DOHH2 (cell line): Measurements from ENCODE around the gene SLC5A6.

Experiments
- H3F3A ChIP-seq: fragments of 200-600 bp; sonication (generic), shearing (Covaris generic); 2 replicates; pipeline ENCODE4 v1.6.0; 2016; ENCODE audit warnings: antibody characterized with exemption, mild to moderate bottlenecking; ENCODE audit not compliant: control insufficient read depth, insufficient read depth
- H3K27ac ChIP-seq: fragments of 200-600 bp; sonication (generic); 2 replicates; pipeline ENCODE4 v1.5.1; 2014; ENCODE audit warnings: low read depth, mild to moderate bottlenecking, low read length, moderate library complexity
- H3K27me3 ChIP-seq: fragments of 200-600 bp; sonication (generic); 2 replicates; pipeline ENCODE4 v1.6.1; 2014; ENCODE audit warnings: mild to moderate bottlenecking, low read length, mixed read lengths; ENCODE audit not compliant: control insufficient read depth
- H3K36me3 ChIP-seq: fragments of 200-600 bp; sonication (generic); 2 replicates; pipeline ENCODE4 v1.6.1; 2014; ENCODE audit warnings: mild to moderate bottlenecking, low read length, moderate library complexity, mixed read lengths; ENCODE audit not compliant: control insufficient read depth
- H3K4me1 ChIP-seq: fragments of 200-600 bp; sonication (generic); 2 replicates; pipeline ENCODE4 v1.6.1; 2014; ENCODE audit warnings: mild to moderate bottlenecking, low read length, mixed read lengths; ENCODE audit not compliant: control insufficient read depth
- H3K4me2 ChIP-seq: fragments of 200-600 bp; sonication (generic); 2 replicates; pipeline ENCODE4 v1.6.0; 2014; ENCODE audit warnings: mild to moderate bottlenecking, low read length, moderate library complexity
- H3K4me3 ChIP-seq: fragments of 200-600 bp; sonication (generic); 2 replicates; pipeline ENCODE4 v1.5.1; 2014; ENCODE audit warnings: mild to moderate bottlenecking, low read length, mixed read lengths
- H3K79me2 ChIP-seq: fragments of 200-600 bp; sonication (generic); 2 replicates; pipeline ENCODE4 v1.6.1; 2014; ENCODE audit warnings: mild to moderate bottlenecking, low read length, mixed read lengths; ENCODE audit not compliant: control insufficient read depth
- H3K9me2 ChIP-seq: fragments of 200-600 bp; sonication (generic); replicated peaks from 2 replicates; pipeline ENCODE4 v1.6.1; 2014; ENCODE audit warnings: mild to moderate bottlenecking, low read length, mixed read lengths; ENCODE audit not compliant: control insufficient read depth
- H3K9me3 ChIP-seq: fragments of 200-600 bp; sonication (generic); 2 replicates; pipeline ENCODE4 v1.6.1; 2014; ENCODE audit warnings: antibody characterized with exemption, low read length, mixed read lengths; ENCODE audit not compliant: control insufficient read depth, insufficient read depth
- H4K20me1 ChIP-seq: fragments of 200-600 bp; sonication (generic); 2 replicates; pipeline ENCODE4 v1.6.0; 2014; ENCODE audit warnings: low read depth, mild to moderate bottlenecking, antibody characterized with exemption, low read length, moderate library complexity; ENCODE audit not compliant: control insufficient read depth, insufficient read depth
- CTCF ChIP-seq: fragments of 200-600 bp; sonication (generic); IDR thresholded peaks from one replicate; pipeline ENCODE4 v1.5.1; 2014; ENCODE audit warnings: antibody characterized with exemption, mild to moderate bottlenecking, low read depth, low read length; ENCODE audit not compliant: poor library complexity, severe bottlenecking
- EZH2phosphoT487 ChIP-seq: fragments of 200-600 bp; sonication (generic); IDR thresholded peaks from 2 replicates; pipeline ENCODE4 v1.6.1; 2017; ENCODE audit warnings: borderline replicate concordance, mild to moderate bottlenecking, antibody characterized with exemption, low read length, moderate library complexity, mixed read lengths

Gene SLC5A6

GRCh38 chr2:27245116-27245515, 33.0 kb upstream of the SLC5A6 start:
- H3K79me2 ChIP-seq, result no peaks in the 10 kb centered on the region
- H4K20me1 ChIP-seq, result no peaks in the 10 kb centered on the region
- no peak overlapping the region for H3K27ac ChIP-seq
- H3K36me3 ChIP-seq, result peaks cover 42% of the 10 kb centered on the region
- H3K27me3 ChIP-seq, result no peaks in the 10 kb centered on the region
- TF ChIP-seq EZH2phosphoT487, result no peak
- TF ChIP-seq CTCF, result no peak
- H3K4me1 ChIP-seq, result peaks cover 12% of the 10 kb centered on the region
- H3K4me2 ChIP-seq, result no peak overlapping the region
- H3K9me3 ChIP-seq, result no peaks in the 10 kb centered on the region
- no peaks in the 10 kb centered on the region for H3K9me2 ChIP-seq
- H3K4me3 ChIP-seq, result no peak overlapping the region
- H3F3A ChIP-seq, result peaks cover 3% of the 10 kb centered on the region; the same call in 1 of the 2 replicates

- Histone ChIP-seq H3K27ac (no peak overlapping the region), H3K36me3 (peaks cover 55% of the 10 kb centered on the region), H3K4me3 (no peak overlapping the region), H3K79me2 (no peaks in the 10 kb centered on the region), H3K27me3 (no peaks in the 10 kb centered on the region), H3K9me2 (no peaks in the 10 kb centered on the region), H3K4me1 (no peaks in the 10 kb centered on the region), H3K9me3 (no peaks in the 10 kb centered on the region), H4K20me1 (no peaks in the 10 kb centered on the region), H3K4me2 (no peak overlapping the region), H3F3A (peaks cover 3% of the 10 kb centered on the region; the same call in 1 of the 2 replicates)
- TF ChIP-seq EZH2phosphoT487 (no peak), CTCF (no peak)
Measured at GRCh38 chr2:27243391-27244130, 31.5 kb upstream of the SLC5A6 start.

- Histone ChIP-seq H3K9me2 (no peaks in the 10 kb centered on the region), H3K9me3 (no peaks in the 10 kb centered on the region), H4K20me1 (no peaks in the 10 kb centered on the region), H3K79me2 (no peaks in the 10 kb centered on the region), H3K27me3 (no peaks in the 10 kb centered on the region), H3K4me3 (no peak overlapping the region), H3K36me3 (peaks cover 65% of the 10 kb centered on the region), H3K27ac (no peak overlapping the region), H3F3A (peaks cover 3% of the 10 kb centered on the region; the same call in 1 of the 2 replicates), H3K4me1 (no peaks in the 10 kb centered on the region), H3K4me2 (no peak overlapping the region)
- no peak for TF ChIP-seq EZH2phosphoT487
Measured at GRCh38 chr2:27242614-27242951, 30.5 kb upstream of the SLC5A6 start.
